ENCODE data around the gene RET. TPM values are rescaled to one million over a fixed set of nuclear protein-coding genes. Genes with fewer than 3 reads are reported as not detected.

RET gene
- total and polyA plus RNA-seq, 2 of the 13 experiments (the other 11 are each of a cell fraction or from before 2014, with no cell fraction given), result 0.02 TPM; not detected in 1

- no peak for TF ChIP-seq ZSCAN31 (CRISPR knock-in tag; IDR thresholded peaks at IDR 0.05; ENCODE audit: low read depth)
- TF ChIP-seq ZNF777 (CRISPR knock-in tag; IDR thresholded peaks at IDR 0.05), result no peak
- no peak for TF ChIP-seq ELF3 (CRISPR knock-in tag; IDR thresholded peaks at IDR 0.05)
- no peak for TF ChIP-seq HNRNPH1 (optimal IDR thresholded peaks at IDR 0.05; ENCODE audit: low read depth, low read length)
- no peak for TF ChIP-seq ZNF7 (CRISPR knock-in tag; IDR thresholded peaks at IDR 0.05)
- no peak for TF ChIP-seq ZNF577 (CRISPR knock-in tag; IDR thresholded peaks at IDR 0.05; ENCODE audit: borderline replicate concordance, low read depth)
- no peak for TF ChIP-seq ZNF800 (CRISPR knock-in tag; IDR thresholded peaks at IDR 0.05)
- no peak for TF ChIP-seq BATF2 (CRISPR knock-in tag; IDR thresholded peaks at IDR 0.05)
- no peak for TF ChIP-seq DMTF1 (CRISPR knock-in tag; IDR thresholded peaks at IDR 0.05)
Observed at GRCh38 chr10:43056568-43057011, 20.3 kb upstream of the RET start (continued).

All from HepG2 (cell line).